ENCODE results near the gene PDS5A.

DNA sequence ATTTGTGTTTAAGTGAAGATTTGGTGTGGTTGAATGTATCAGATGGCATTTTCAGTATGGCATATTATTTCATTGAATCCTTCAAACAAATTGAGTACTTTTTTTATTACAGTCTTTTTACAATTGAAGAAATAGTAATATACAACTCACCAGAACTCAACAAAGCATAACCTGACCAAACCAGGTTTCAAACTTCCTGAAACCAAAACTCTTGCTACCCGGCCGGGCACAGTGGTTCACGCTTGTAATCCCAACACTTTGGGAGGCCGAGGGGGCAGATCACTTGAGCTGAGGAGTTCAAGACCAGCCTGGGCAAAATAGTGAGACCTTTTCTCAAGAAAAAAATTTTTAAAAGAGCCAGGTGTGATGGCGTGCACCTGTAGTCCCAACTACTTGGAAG lies 185.6 kb downstream of the PDS5A start:
- TF ChIP-seq, protein P1, sequence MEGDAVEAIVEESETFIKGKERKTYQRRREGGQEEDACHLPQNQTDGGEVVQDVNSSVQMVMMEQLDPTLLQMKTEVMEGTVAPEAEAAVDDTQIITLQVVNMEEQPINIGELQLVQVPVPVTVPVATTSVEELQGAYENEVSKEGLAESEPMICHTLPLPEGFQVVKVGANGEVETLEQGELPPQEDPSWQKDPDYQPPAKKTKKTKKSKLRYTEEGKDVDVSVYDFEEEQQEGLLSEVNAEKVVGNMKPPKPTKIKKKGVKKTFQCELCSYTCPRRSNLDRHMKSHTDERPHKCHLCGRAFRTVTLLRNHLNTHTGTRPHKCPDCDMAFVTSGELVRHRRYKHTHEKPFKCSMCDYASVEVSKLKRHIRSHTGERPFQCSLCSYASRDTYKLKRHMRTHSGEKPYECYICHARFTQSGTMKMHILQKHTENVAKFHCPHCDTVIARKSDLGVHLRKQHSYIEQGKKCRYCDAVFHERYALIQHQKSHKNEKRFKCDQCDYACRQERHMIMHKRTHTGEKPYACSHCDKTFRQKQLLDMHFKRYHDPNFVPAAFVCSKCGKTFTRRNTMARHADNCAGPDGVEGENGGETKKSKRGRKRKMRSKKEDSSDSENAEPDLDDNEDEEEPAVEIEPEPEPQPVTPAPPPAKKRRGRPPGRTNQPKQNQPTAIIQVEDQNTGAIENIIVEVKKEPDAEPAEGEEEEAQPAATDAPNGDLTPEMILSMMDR (conservative IDR thresholded peaks at IDR 0.05 in 1 of 2, IDR thresholded peaks at IDR 0.05 in 1 of 2; ENCODE audit: low read depth in 1 of 2, low read length in 2 of 2) = no peak
- no peak for TF ChIP-seq EZH2 (IDR thresholded peaks at IDR 0.05; ENCODE audit: low read length, missing control alignments)

All from fibroblast of lung (primary cell).